Bronchial epithelial cell (primary cell): ENCODE results near the gene SERPINB1. TPM values are rescaled to one million over a fixed set of nuclear protein-coding genes. Genes with fewer than 3 reads are reported as not detected.
A peak's percentile ranks its signal among the peaks of the same experiment; 100 is the strongest.
"Not testable (repeated sequence)": the region's sequence is repeated elsewhere in the genome, so short reads cannot be mapped to it uniquely, and the experiment has no call there.

Source experiments
- DNase-seq: peaks from one replicate; pipeline ENCODE4 v3.0.0-alpha.2; 2010; ENCODE audit warnings: low read depth
- FAIRE-seq: peaks from 2 replicates; lab custom pipeline; 2011; peaks lifted over from hg19 to GRCh38; lab: Jason Lieb, UNC
- H3K27me3 ChIP-seq: 2 replicates; pipeline ENCODE4 v1.5.1; 2011; ENCODE audit warnings: low read length; ENCODE audit not compliant: control insufficient read depth, insufficient read depth
- H3K36me3 ChIP-seq: 2 replicates; pipeline ENCODE4 v1.5.1; 2011; ENCODE audit warnings: low read length; ENCODE audit not compliant: control insufficient read depth, insufficient read depth
- H3K4me3 ChIP-seq: 2 replicates; pipeline ENCODE4 v1.5.1; 2011; ENCODE audit warnings: mild to moderate bottlenecking, low read depth, low read length, control low read depth
- total RNA-seq: library from RNA; depleted of rRNA; stranded (reverse); fragments of >200 nt; gene quantifications from 2 replicates; pipeline ENCODE4 v1.2.1, GENCODE V29; 2014
- TF ChIP-seq, protein P1 (sequence below): IDR thresholded peaks from 2 replicates; pipeline ENCODE4 v1.5.1; 2011; ENCODE audit warnings: mild to moderate bottlenecking, moderate library complexity, low read length, control low read depth, inconsistent platforms; ENCODE audit not compliant: insufficient read depth, severe bottlenecking

SERPINB1 gene
- total RNA-seq, 1 donor from 2014 or later = 142 TPM

- DNase-seq (no peak), FAIRE-seq (no peak)
- TF ChIP-seq, protein P1, sequence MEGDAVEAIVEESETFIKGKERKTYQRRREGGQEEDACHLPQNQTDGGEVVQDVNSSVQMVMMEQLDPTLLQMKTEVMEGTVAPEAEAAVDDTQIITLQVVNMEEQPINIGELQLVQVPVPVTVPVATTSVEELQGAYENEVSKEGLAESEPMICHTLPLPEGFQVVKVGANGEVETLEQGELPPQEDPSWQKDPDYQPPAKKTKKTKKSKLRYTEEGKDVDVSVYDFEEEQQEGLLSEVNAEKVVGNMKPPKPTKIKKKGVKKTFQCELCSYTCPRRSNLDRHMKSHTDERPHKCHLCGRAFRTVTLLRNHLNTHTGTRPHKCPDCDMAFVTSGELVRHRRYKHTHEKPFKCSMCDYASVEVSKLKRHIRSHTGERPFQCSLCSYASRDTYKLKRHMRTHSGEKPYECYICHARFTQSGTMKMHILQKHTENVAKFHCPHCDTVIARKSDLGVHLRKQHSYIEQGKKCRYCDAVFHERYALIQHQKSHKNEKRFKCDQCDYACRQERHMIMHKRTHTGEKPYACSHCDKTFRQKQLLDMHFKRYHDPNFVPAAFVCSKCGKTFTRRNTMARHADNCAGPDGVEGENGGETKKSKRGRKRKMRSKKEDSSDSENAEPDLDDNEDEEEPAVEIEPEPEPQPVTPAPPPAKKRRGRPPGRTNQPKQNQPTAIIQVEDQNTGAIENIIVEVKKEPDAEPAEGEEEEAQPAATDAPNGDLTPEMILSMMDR = no peak
- Histone ChIP-seq H3K4me3 (no peak overlapping the region), H3K36me3 (no peaks in the 10 kb centered on the region), H3K27me3 (no peaks in the 10 kb centered on the region)
Observed at GRCh38 chr6:2881423-2881822, 39.8 kb upstream of the SERPINB1 start.

DNA sequence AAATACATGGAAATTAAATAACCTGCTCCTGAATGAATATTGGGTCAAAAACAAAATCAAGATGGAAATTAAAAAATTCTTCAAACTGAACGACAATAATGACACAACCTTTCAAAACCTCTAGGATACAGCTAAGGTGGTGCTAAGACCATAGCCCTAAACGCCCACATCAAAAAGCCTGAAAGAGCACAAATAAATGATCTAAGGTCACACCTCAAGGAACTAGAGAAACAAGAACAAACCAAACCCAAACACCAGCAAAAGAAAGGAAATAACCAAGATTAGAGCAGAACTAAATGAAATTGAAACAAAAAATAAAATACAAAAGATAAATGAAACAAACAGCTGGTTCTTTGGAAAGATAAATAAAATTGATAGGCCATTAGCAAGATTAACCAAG, 38.5 kb upstream of the SERPINB1 start:
- not testable (repeated sequence) for H3K36me3 ChIP-seq, FAIRE-seq, H3K27me3 ChIP-seq, H3K4me3 ChIP-seq, DNase-seq

DNA sequence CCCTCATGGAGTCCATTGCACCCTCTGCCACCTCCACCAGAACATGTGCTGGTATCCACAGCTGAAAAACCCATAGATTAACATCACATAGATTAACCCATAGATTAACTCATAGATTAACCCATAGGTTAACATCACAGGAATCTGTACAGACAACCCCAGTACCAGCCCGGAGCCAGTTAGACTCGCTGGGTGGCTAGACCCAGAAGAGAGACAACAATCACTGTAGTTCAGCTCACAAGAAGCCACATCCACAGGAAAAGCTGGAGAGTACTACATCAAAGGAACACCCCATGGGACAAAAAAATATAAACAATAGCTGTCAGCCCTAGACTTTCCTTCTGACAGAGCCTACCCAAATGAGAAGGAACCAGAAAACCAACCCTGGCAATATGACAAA, 36.3 kb upstream of the SERPINB1 start:
- DNase-seq (peak; percentile 10), FAIRE-seq (no peak)
- TF ChIP-seq, protein P1 = no peak
- no peaks in the 10 kb centered on the region for H3K36me3 ChIP-seq
- no peaks in the 10 kb centered on the region for H3K27me3 ChIP-seq
- H3K4me3 ChIP-seq = no peak overlapping the region

DNA sequence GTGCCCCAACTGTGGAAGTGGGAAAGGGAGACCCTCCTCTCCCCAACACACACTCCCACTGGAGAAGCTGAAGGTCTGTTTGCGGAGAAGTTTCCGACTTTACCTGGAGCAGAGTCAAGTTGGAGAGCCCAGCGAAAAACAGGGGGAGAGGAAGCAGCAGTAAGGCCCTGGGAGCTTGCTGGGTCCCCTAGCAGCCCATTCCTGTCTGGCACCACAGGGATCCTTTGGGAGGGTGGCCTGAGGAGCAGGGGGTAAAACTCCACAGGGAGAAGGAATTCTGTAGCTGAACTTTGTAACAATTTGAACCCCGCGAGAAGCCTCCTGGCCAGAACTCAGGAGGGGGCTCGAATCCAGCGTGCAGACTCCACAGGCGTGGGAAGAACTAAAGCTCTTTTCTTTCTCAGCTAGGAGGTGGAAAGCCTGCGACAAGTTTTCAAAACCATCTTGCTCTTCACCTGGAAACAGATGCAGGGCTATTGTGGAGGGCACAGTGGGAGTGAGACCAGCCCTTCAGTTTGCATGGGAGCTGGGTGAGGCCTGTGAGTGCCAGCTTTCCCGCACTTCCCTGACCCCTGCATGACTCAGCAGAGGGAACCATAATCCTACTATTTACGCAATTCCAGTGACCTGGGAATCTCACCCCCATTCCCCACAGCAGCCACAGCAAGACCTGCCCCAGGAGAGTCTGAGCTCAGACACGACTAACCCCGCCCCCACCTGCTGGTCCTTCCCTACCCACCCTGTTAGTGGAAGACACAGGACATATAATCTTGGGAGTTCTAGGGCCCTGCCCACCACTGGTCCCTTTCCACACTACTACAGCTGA, 35.6 kb upstream of the SERPINB1 start:
- TF ChIP-seq, protein P1 = no peak
- FAIRE-seq (no peak), DNase-seq (peak; percentile 85)
- Histone ChIP-seq H3K36me3 (no peaks in the 10 kb centered on the region), H3K4me3 (no peak overlapping the region), H3K27me3 (no peaks in the 10 kb centered on the region)

GRCh38 chr6:2876210-2877056, 34.8 kb upstream of the SERPINB1 start:
- FAIRE-seq = peak; percentile 23
- no peak overlapping the region for H3K4me3 ChIP-seq

More at GRCh38 chr6:2876210-2877056, 34.8 kb upstream of the SERPINB1 start:
- no peaks in the 10 kb centered on the region for H3K27me3 ChIP-seq
- peak; percentile 85 for DNase-seq
- TF ChIP-seq, protein P1 = no peak
- H3K36me3 ChIP-seq = no peaks in the 10 kb centered on the region
